Measurements from ENCODE around the gene ANTXR1. TPM values are rescaled to one million over a fixed set of nuclear protein-coding genes. Genes with fewer than 3 reads are reported as not detected.

The ANTXR1 gene
- total RNA-seq, 1 donor from 2014 or later: 81.2 TPM

- Histone ChIP-seq H3K36me3 (peaks cover 7% of the 10 kb centered on the region), H3K4me3 (no peak overlapping the region), H3K4me1 (no peaks in the 10 kb centered on the region), H3K27me3 (no peaks in the 10 kb centered on the region), H3K9me3 (no peaks in the 10 kb centered on the region), H3K27ac (no peak overlapping the region)
- intact Hi-C loops (cut with DNase I): no loop called here
- DNase-seq (no peak), ATAC-seq (no peak)
- no peak for TF ChIP-seq CTCF (IDR thresholded peaks at IDR 0.05)
Measured at GRCh38 chr2:69104261-69104660, 91.3 kb downstream of the ANTXR1 start.

GRCh38 chr2:69109255-69109654 is 96.3 kb downstream of the ANTXR1 start:
- intact Hi-C loops (cut with DNase I): no loop called here
- no peak overlapping the region for H3K27ac ChIP-seq
- DNase-seq: no peak
- no peak overlapping the region for H3K4me3 ChIP-seq
- TF ChIP-seq CTCF (IDR thresholded peaks at IDR 0.05): no peak
- no peaks in the 10 kb centered on the region for H3K4me1 ChIP-seq
- H3K27me3 ChIP-seq: no peaks in the 10 kb centered on the region
- no peak for ATAC-seq
- H3K36me3 ChIP-seq: no peaks in the 10 kb centered on the region
- no peaks in the 10 kb centered on the region for H3K9me3 ChIP-seq

- intact Hi-C loops (cut with DNase I): no loop called here
- Histone ChIP-seq H3K27ac (no peak overlapping the region), H3K27me3 (no peaks in the 10 kb centered on the region), H3K4me3 (no peak overlapping the region), H3K36me3 (no peaks in the 10 kb centered on the region), H3K9me3 (no peaks in the 10 kb centered on the region), H3K4me1 (no peaks in the 10 kb centered on the region)
- ATAC-seq (no peak), DNase-seq (no peak)
- TF ChIP-seq CTCF (IDR thresholded peaks at IDR 0.05): no peak
Measured at GRCh38 chr2:69111076-69111475, 98.1 kb downstream of the ANTXR1 start.

GRCh38 chr2:69113627-69114026 is 100.6 kb downstream of the ANTXR1 start:
- intact Hi-C loops (cut with DNase I): no loop called here
- no peak for ATAC-seq
- no peak for DNase-seq
- H3K4me1 ChIP-seq: no peaks in the 10 kb centered on the region
- TF ChIP-seq CTCF (IDR thresholded peaks at IDR 0.05): no peak
- no peaks in the 10 kb centered on the region for H3K9me3 ChIP-seq
- H3K4me3 ChIP-seq: no peak overlapping the region
- no peaks in the 10 kb centered on the region for H3K36me3 ChIP-seq
- H3K27ac ChIP-seq: no peak overlapping the region
- no peaks in the 10 kb centered on the region for H3K27me3 ChIP-seq

- TF ChIP-seq CTCF (IDR thresholded peaks at IDR 0.05): no peak
- intact Hi-C loops (cut with DNase I): no loop called here
- ATAC-seq (no peak), DNase-seq (no peak)
- H3K36me3 ChIP-seq: no peaks in the 10 kb centered on the region
- H3K27ac ChIP-seq: no peak overlapping the region
- H3K9me3 ChIP-seq: no peaks in the 10 kb centered on the region
- no peaks in the 10 kb centered on the region for H3K27me3 ChIP-seq
- no peak overlapping the region for H3K4me3 ChIP-seq
- no peaks in the 10 kb centered on the region for H3K4me1 ChIP-seq
Measured at GRCh38 chr2:69114534-69114933, 101.6 kb downstream of the ANTXR1 start.

- ATAC-seq (no peak), DNase-seq (no peak)
- Histone ChIP-seq H3K27me3 (no peaks in the 10 kb centered on the region), H3K4me3 (no peak overlapping the region), H3K36me3 (no peaks in the 10 kb centered on the region), H3K9me3 (no peaks in the 10 kb centered on the region), H3K4me1 (no peaks in the 10 kb centered on the region), H3K27ac (no peak overlapping the region)
- intact Hi-C loops (cut with DNase I): no loop called here
- TF ChIP-seq CTCF (IDR thresholded peaks at IDR 0.05): no peak
Measured at GRCh38 chr2:69116438-69116837, 103.5 kb downstream of the ANTXR1 start.
